Measurements from ENCODE around the gene SVIL. TPM values are rescaled to one million over a fixed set of nuclear protein-coding genes. Genes with fewer than 3 reads are reported as not detected.

The SVIL gene
- total and polyA plus RNA-seq, 4 donors: 3.1 to 26.0 (median 9.4) TPM

- no peaks in the 10 kb centered on the region for H3K9me3 ChIP-seq (ENCODE audit: control insufficient read depth in 4 of 4, low read length in 3 of 4)
- no peak overlapping the region for H3K27ac ChIP-seq (ENCODE audit: low read depth in 1 of 2, low read length in 2 of 2)
- no peak overlapping the region for H3K9ac ChIP-seq (ENCODE audit: low read depth in 1 of 2, low read length in 2 of 2)
- no peak overlapping the region for H3K4me3 ChIP-seq (ENCODE audit: low read depth in 1 of 3, low read length in 3 of 3)
- H3K27me3 ChIP-seq (ENCODE audit: control insufficient read depth in 4 of 4, insufficient read depth in 4 of 4, low read length in 3 of 4): no peaks in the 10 kb centered on the region
- no peaks in the 10 kb centered on the region for H3K36me3 ChIP-seq (ENCODE audit: control insufficient read depth in 4 of 4, insufficient read depth in 3 of 4, low read depth in 1 of 4, low read length in 3 of 4)
- peaks cover 4 to 14% (median 10%) of the 10 kb centered on the region in 4 donors for H3K4me1 ChIP-seq (ENCODE audit: control insufficient read depth in 4 of 4, insufficient read depth in 4 of 4, low read length in 3 of 4)
- WGBS: 92% methylated on average over 14 of the region's 14 CpGs
- no peak for DNase-seq (ENCODE audit: low spot score)
- TF ChIP-seq SP1 (IDR thresholded peaks at IDR 0.05) (no peak), FOXA1 (IDR thresholded peaks at IDR 0.05) (no peak), REST (IDR thresholded peaks at IDR 0.05) (no peak), ZBTB33 (IDR thresholded peaks at IDR 0.05) (no peak), RAD21 (IDR thresholded peaks at IDR 0.05) (no peak), NR2F2 (IDR thresholded peaks at IDR 0.05) (no peak), RXRA (IDR thresholded peaks at IDR 0.05) (no peak), YY1 (IDR thresholded peaks at IDR 0.05) (no peak), GABPA (IDR thresholded peaks at IDR 0.05 in 1 of 2, conservative IDR thresholded peaks at IDR 0.05 in 1 of 2) (no peak), MAX (IDR thresholded peaks at IDR 0.05) (no peak), TAF1 (conservative IDR thresholded peaks at IDR 0.05) (no peak), HNF4A (conservative IDR thresholded peaks at IDR 0.05) (no peak), JUND (IDR thresholded peaks at IDR 0.05) (no peak), EGR1 (IDR thresholded peaks at IDR 0.05; ENCODE audit: low read depth in 2 of 2) (no peak), CTCF (IDR thresholded peaks at IDR 0.05; ENCODE audit: low read depth, low read length, missing input control) (no peak), ATF3 (IDR thresholded peaks at IDR 0.05) (no peak), FOXA2 (IDR thresholded peaks at IDR 0.05) (no peak), HNF4G (IDR thresholded peaks at IDR 0.05) (no peak)
These were observed 12.3 kb downstream of the SVIL start for GRCh38 chr10:29622382-29622922.
